Cardiac septum (tissue), 1 donor: Measurements from ENCODE around the gene C11orf97. TPM values are rescaled to one million over a fixed set of nuclear protein-coding genes. Genes with fewer than 3 reads are reported as not detected.

Experiments
- DNase-seq: peaks from one replicate; pipeline ENCODE4 v3.0.0-alpha.2; 2020; ENCODE audit warnings: low spot score
- intact Hi-C: fragments of 100-400 bp; cut with DNase I; formaldehyde crosslinking; loops from one replicate; pipeline ENCODE4 v1.14.0; 2022
- total RNA-seq: library from RNA; stranded (reverse); fragmentation: NEBNext Ultra II Directional; extraction: Animal tissue kit (Norgen Biotek cat#: 25700); gene quantifications from one replicate; pipeline ENCODE4 v1.2.1, GENCODE V29; 2021
- donor health status: DM: no; HTN: no; CAD: no.

The C11orf97 gene
- total RNA-seq, 1 donor from 2014 or later: not detected

DNA sequence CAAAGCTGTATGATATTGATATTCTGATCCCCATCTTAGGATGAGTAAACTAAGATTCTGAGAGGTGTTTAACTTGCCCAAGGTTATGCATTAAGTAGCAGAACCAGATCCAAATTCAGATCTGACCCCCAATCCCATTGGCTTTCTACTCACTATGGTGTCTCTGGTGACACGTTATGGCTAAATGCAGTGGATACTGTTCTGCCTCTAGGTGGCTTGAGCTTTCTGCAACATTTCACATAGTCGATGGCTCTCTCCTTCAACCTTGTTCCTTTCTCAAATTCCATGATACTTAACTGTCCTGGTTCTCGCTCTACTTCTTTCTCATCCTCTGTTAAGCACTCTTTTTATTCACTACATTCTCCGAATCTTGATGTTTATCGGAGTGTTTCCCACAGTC lies 9.4 kb downstream of the C11orf97 start:
- no peak for DNase-seq
- intact Hi-C loops: loop anchor here (2.0 to 5.0 kb wide), 2 partner anchors 41 to 76 kb away; no protein-coding TSS in a partner anchor

DNA sequence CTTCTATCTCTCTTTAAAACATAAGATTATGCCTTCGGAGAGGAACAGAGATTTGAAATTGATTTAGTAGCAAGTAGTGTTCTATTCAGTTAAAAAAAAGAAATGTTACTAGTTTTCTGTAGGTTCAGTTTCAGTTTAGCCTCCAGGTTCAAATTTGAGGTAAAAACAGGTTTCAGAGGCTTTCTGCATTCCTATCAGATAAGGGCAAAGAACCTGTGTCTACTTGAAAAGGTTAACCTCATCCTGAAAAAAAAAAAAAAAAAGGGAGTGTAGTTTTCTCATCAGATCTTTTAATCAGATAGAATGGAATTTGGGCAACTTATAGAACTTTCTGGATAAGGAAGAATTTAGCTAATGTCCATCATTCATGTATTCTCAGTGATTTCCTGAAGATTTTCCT lies 12.1 kb downstream of the C11orf97 start:
- intact Hi-C loops: loop anchor here (5.0 kb wide), 1 partner anchor 73 kb away; no protein-coding TSS in a partner anchor

DNA sequence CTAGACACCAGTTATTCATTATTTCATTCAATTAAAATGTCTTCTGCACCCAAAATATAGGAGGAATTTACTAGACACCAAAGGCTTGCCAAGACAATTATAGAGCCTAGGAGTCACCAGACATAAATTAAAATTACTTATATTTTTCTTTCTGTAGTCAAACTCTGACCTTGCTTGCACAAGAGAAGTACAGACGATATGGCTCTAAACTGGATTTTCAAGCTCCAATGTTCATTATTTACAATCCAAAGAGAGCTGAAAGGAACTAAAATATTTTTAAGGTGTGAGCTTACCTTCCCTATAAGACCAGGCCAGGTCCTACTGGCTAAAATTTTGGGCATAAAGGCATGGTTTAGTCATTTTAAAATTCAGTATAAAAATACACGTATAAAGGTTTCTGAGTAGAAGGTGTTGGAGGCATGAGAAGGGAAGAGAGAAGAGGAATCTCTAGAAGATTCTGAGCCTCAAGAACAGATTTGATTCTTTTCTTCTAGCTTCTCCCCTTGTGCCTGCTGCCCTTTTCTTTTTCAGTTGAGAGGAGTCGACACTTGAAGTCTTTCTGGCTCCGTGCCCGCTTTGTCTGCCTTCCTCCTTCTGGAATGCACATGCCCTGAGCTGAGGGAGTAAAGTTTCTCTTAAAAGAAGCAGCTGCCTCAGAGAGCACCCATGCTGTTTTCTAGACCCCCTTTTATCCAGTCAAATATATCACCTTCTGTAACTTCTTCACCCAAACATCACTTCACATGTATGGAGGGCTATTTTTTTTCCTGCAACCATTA lies 13.5 kb downstream of the C11orf97 start:
- DNase-seq: no peak
- intact Hi-C loops: no loop called here

More for the DNA sequence above, 12.1 kb downstream of the C11orf97 start:
- DNase-seq: no peak

DNA sequence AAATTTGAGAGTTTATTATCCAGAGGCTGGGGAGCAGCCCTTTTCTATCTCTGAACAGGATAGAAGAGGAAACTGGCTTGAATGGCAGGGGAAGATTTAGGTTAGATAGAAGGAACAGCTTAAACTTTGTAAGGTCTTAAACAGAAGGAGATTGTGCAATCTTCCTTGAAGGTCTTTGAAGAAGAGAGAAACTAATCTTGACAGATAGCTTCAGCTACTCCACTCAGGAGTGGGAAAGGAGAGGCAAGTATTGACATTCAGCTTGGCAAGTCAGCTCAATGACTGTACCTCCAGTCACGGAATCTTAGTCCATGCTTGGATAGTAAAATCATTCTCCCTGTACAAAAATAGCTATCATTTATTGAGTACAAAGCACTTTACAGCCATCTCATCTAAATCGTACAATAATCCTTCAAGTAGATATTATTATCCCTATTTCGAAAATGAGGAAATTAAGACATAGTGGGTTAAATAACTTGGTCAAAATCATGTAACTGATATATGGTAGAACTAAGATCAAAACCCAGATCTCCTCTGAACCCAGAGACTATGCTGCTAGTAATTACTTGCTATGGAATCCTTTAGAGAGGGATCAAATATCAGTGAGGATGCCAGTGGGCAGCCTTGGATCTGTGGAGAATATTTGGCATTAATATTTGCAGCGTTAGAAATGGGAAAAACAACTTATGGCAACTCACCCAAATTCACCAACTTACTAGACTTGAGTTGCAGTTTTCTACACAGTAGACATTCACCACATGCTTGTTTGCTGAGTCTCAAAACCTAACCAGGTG lies 14.6 kb downstream of the C11orf97 start:
- no peak for DNase-seq
- intact Hi-C loops: no loop called here

DNA sequence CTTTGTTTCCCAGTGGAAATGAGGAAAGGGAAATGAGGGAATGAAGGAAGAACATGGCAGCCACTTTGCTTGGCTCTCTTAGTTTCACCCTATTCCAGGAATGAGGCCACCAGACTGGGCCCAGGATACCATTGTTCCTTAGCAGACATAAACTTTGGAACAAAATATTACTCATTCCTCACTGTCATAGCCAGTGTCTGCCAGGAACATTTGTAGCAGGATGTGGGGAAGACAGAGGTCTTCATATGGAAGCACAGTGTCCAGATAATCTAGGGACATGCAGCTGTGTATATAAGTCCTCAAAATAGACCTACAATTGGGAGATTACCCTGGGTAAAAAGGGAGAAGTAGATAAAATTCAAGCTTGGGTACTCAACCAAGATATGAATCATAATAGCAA lies 16.3 kb downstream of the C11orf97 start:
- intact Hi-C loops: no loop called here
- DNase-seq: no peak

DNA sequence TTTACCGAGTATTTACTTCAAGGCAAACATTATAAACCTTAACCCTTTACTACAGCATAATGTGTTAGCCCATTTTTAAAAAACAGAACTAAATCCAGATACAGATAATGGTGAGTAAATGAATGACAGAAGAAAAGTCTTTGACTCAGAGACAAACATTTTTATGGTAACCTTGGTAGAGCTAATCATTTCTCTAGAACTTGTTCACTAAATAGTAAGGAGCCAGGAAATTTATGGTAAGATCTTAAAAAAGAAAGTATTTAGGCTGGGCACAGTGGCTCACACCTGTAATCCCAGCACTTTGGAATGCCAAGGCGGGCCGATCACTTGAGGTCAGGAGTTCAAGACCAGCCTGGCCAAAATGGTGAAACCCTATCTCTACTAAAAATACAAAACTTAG lies 19.9 kb downstream of the C11orf97 start:
- intact Hi-C loops: no loop called here
- no peak for DNase-seq

DNA sequence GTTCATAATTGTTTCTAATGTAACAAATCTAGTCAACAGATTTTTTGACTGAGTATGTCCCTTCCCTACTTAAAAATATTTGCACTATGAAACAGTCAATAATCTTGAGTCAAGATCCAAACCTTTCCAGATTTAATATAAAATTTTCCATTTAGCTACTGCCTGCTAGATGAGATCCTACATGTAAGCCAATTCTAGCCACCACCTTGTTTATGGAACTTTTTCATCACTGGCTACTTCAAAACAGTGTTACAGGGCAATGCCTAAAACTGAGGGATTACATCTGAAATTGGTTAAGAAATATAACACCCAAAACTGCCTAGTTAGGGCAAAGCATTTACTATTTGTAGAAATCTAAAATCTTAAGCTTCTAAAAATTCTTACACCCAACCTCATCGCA lies 20.9 kb downstream of the C11orf97 start:
- DNase-seq: no peak
- intact Hi-C loops: no loop called here

DNA sequence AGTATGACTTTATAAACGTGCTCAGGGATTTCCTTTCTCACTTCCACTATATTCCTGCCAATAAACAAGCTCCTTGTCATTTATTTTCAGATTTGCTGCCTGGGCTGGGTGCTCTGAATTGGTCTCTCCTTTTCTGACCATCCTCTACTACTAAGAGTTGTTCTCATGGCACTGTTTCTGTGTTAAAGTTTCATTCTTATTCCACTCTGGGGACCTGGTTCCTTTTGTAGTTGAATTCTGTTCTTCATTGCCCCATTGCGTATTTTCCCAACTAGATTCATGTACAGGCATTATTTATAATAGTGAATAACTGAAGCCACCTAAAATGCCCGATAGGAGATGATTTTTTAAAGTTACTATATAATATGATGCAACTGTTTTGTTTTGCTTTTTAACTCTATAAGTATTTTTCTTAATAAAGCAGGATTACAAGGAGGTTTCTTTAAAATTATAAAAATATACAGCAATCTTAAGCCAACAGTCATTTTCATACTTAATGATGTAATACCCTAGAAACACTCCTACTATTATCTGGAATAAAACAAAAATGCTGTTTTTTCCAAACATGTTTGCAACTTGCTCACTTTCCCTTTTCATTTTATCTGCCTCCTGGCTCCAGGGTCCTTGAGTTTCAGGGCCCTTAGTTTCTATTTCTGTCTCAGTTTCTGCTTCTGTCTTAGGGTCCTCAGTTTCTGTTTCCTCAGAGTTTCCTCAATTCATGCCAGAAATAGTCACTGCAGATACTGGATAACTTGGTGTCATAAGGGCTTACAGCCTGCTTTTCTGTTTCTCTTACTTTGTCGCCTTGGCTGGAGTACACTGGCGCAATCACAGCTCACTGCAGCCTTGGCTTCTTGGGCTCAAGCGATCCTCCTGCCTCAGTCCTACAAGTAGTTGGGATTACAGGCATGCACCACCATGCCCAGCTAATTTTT lies 21.7 kb downstream of the C11orf97 start:
- intact Hi-C loops: no loop called here
- DNase-seq: no peak

DNA sequence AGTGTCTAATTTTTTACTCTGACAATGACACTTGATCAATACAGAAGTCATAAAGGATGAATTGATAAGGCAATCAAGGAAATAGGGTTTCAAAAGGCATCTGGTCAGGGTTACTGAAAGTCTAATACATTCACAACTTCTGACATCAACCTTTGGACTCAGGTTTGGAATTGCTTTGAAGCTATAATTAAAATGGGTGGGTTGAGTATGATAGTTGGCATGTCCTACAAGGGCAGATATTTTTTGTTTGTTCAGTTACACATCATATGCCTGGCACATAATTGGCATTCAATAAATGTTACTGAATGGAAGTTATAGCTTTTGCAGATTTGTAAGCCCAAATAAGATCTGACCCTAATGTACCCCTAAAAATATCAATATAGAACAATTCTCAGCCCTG lies 24.1 kb downstream of the C11orf97 start:
- DNase-seq: no peak
- intact Hi-C loops: no loop called here

DNA sequence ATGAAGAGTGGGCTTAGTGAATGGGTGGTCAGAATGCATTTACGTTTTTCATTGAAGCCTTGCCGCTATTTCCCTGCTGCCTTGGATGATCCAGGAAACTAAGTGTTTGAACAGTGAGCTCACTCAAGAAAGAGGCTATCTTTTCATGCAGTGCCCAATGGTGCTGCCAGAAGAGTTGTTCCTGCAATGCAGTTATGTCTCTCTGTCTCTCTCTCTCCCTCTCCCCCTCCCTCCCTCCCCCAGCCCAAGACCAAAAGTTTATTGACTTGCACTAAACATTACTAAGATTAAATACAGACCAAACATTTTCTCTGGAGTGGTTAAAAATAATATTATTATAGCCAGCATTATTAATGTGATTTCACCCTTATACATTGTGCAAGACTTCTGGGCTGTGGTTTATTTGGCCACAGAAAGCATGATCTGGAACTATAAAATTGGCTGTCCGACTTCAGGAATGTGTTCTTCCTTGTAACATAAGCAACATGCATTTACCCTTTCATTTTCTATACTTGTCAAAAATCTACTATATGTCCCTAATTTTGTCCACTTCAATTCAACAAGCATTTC lies 24.9 kb downstream of the C11orf97 start:
- intact Hi-C loops: no loop called here
- DNase-seq: no peak

DNA sequence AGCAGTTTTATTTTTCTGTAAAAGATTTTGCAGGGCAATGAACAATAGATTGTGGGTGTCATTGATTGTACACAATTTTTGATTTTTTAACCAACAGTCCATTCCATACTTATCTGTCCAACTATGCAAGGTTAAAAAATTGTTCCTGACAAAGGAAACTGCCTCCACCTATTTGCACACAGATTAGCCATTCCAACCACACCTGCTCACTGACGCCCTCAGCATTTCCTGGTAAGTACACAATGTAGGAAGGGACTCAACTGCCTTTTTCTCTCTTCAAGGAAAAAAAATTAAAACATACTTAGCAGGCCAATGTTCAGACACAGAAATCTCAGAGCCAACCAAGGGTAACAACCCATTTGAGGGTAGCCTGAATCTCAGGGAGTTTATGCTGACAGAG lies 27.2 kb downstream of the C11orf97 start:
- intact Hi-C loops: no loop called here
- no peak for DNase-seq

DNA sequence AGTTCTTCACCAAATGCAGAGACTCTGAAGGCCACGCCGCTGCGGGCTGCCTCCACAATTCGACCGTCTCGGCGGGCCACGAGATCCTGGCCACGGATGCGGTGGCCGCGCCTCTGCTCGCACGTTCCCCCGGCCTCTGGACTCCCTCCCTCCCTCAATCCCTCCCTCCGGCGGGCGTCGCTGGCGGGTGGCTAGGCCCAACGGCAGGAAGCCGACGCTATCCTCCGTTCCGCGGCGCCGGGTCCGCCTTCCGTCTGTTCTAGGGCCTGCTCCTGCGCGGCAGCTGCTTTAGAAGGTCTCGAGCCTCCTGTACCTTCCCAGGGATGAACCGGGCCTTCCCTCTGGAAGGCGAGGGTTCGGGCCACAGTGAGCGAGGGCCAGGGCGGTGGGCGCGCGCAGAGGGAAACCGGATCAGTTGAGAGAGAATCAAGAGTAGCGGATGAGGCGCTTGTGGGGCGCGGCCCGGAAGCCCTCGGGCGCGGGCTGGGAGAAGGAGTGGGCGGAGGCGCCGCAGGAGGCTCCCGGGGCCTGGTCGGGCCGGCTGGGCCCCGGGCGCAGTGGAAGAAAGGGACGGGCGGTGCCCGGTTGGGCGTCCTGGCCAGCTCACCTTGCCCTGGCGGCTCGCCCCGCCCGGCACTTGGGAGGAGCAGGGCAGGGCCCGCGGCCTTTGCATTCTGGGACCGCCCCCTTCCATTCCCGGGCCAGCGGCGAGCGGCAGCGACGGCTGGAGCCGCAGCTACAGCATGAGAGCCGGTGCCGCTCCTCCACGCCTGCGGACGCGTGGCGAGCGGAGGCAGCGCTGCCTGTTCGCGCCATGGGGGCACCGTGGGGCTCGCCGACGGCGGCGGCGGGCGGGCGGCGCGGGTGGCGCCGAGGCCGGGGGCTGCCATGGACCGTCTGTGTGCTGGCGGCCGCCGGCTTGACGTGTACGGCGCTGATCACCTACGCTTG lies 31.7 kb downstream of the C11orf97 start, which contains the start of gene FUT4:
Gene FUT4 (plus strand): TSS at position 227 of the 951 bp plus-strand sequence. CDS start 213 bp downstream, at position 440.
- intact Hi-C loops: no loop called here
- DNase-seq: peak; percentile 96

DNA sequence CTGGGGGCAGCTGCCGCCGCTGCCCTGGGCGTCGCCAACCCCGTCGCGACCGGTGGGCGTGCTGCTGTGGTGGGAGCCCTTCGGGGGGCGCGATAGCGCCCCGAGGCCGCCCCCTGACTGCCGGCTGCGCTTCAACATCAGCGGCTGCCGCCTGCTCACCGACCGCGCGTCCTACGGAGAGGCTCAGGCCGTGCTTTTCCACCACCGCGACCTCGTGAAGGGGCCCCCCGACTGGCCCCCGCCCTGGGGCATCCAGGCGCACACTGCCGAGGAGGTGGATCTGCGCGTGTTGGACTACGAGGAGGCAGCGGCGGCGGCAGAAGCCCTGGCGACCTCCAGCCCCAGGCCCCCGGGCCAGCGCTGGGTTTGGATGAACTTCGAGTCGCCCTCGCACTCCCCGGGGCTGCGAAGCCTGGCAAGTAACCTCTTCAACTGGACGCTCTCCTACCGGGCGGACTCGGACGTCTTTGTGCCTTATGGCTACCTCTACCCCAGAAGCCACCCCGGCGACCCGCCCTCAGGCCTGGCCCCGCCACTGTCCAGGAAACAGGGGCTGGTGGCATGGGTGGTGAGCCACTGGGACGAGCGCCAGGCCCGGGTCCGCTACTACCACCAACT lies 32.5 kb downstream of the C11orf97 start:
- intact Hi-C loops: no loop called here

DNA sequence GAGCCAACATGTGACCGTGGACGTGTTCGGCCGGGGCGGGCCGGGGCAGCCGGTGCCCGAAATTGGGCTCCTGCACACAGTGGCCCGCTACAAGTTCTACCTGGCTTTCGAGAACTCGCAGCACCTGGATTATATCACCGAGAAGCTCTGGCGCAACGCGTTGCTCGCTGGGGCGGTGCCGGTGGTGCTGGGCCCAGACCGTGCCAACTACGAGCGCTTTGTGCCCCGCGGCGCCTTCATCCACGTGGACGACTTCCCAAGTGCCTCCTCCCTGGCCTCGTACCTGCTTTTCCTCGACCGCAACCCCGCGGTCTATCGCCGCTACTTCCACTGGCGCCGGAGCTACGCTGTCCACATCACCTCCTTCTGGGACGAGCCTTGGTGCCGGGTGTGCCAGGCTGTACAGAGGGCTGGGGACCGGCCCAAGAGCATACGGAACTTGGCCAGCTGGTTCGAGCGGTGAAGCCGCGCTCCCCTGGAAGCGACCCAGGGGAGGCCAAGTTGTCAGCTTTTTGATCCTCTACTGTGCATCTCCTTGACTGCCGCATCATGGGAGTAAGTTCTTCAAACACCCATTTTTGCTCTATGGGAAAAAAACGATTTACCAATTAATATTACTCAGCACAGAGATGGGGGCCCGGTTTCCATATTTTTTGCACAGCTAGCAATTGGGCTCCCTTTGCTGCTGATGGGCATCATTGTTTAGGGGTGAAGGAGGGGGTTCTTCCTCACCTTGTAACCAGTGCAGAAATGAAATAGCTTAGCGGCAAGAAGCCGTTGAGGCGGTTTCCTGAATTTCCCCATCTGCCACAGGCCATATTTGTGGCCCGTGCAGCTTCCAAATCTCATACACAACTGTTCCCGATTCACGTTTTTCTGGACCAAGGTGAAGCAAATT lies 33.3 kb downstream of the C11orf97 start:
- intact Hi-C loops: no loop called here
- no peak for DNase-seq

More for the DNA sequence above, 32.5 kb downstream of the C11orf97 start:
- peak; percentile 76 for DNase-seq

DNA sequence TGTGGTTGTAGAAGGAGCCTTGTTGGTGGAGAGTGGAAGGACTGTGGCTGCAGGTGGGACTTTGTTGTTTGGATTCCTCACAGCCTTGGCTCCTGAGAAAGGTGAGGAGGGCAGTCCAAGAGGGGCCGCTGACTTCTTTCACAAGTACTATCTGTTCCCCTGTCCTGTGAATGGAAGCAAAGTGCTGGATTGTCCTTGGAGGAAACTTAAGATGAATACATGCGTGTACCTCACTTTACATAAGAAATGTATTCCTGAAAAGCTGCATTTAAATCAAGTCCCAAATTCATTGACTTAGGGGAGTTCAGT lies 33.9 kb downstream of the C11orf97 start:
- no peak for DNase-seq
- intact Hi-C loops: no loop called here

DNA sequence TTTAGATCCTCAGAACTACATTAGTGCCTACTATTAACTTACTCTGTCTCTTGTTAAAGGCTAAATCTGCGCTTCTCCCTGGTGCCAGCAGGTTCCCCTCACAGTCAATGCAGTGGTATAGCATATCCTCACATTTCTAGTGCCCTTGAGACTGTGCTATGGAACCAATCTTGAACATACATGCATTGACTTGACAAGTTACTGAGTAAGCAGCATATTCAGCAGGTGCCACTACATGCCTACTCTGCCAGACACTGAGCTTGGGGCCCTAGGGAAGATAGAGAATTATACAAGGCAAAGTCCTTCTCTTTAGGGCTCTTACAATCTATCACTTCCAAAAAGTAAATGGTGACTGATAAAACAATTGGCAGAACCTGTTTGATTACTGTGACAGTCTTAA lies 34.6 kb downstream of the C11orf97 start:
- no peak for DNase-seq
- intact Hi-C loops: no loop called here

DNA sequence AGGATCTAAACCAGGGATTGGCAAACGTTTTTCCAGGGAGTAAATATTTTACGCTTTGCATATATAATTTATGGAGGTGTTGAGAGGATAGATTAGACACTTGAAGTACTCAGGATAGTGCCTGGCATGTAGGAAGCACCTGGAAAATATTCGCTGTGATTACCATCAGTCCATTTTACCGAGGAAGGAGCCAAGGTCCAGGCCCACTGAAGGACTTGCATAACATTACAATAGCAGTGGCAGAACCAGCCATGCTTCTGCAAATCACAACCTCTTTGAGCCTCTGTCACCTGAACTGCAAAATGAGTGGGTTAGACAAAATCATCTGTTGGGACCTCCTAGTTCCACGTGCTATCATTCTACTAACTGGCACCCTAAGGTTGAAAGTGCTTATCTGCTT lies 36.9 kb downstream of the C11orf97 start:
- intact Hi-C loops: no loop called here
- DNase-seq: no peak
